Measurements from ENCODE around the gene PRRX2. TPM values are rescaled to one million over a fixed set of nuclear protein-coding genes. Genes with fewer than 3 reads are reported as not detected.
A peak's percentile ranks its signal among the peaks of the same experiment; 100 is the strongest.

Gene PRRX2
- total RNA-seq, 1 donor from 2014 or later, result 43.7 TPM

DNA sequence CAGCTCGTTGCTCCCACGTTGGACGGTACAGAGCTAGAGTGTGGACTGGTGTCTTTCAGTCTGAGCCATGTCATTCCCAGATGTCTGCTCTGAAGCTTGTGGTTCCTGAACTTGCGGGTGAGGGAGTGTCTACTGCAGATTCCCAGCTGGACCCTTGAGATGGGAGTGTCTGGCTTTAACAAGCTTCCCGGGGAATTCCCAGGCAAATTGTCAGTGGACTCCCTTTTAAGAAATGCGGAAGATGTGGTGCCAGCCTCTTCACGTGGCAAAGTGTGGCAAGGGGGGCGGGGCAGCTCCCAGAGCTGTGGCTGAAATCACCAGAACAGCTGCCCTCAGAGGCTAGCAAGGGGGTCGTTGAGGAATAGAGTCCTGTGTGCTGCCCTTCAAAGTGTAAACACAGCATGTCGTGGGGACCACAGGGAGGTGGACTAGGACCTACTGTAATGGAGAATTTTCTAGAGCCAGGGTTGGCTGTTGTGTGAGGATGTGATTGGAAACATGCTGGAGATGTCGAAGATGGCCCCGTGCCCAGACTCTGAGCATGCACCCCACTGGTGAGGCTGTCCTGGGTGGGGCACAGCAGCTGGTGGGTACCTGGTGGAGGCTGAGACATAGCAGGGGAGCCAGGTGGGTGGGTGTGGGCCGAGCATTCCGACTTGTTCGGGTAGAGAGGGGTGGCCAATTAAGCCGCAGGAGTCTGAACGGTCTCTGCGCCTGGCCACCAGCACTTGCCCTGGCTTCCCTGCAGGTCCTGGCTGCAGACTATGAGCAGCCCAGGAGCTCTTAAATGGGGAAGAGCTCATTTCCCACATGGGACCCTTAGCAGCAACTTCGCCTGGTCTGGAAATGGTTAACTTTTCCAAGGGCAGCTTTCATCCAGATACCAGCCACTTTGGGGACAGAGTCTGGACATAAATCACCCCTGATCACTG lies 37.4 kb downstream of the PRRX2 start:
- TF ChIP-seq, protein P1, sequence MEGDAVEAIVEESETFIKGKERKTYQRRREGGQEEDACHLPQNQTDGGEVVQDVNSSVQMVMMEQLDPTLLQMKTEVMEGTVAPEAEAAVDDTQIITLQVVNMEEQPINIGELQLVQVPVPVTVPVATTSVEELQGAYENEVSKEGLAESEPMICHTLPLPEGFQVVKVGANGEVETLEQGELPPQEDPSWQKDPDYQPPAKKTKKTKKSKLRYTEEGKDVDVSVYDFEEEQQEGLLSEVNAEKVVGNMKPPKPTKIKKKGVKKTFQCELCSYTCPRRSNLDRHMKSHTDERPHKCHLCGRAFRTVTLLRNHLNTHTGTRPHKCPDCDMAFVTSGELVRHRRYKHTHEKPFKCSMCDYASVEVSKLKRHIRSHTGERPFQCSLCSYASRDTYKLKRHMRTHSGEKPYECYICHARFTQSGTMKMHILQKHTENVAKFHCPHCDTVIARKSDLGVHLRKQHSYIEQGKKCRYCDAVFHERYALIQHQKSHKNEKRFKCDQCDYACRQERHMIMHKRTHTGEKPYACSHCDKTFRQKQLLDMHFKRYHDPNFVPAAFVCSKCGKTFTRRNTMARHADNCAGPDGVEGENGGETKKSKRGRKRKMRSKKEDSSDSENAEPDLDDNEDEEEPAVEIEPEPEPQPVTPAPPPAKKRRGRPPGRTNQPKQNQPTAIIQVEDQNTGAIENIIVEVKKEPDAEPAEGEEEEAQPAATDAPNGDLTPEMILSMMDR (IDR thresholded peaks at IDR 0.05), result no peak
- peak; percentile 42 to 64 for TF ChIP-seq POLR2AphosphoS5 (IDR thresholded peaks at IDR 0.05; ENCODE audit: insufficient read depth in 1 of 2, low read depth in 1 of 2)
- no peak for TF ChIP-seq POLR2A (IDR thresholded peaks at IDR 0.05)
- Histone ChIP-seq H3K4me3 (no peak overlapping the region), H3K27me3 (no peaks in the 10 kb centered on the region), H3K4me1 (peaks cover 47% of the 10 kb centered on the region), H3K9me3 (no peaks in the 10 kb centered on the region), H3K36me3 (no peaks in the 10 kb centered on the region), H3K27ac (peak overlapping the region; percentile 86)
- intact Hi-C loops (cut with DNase I), result no loop called here
- no peak for DNase-seq (ENCODE audit: extremely low spot score in 2 of 2)

DNA sequence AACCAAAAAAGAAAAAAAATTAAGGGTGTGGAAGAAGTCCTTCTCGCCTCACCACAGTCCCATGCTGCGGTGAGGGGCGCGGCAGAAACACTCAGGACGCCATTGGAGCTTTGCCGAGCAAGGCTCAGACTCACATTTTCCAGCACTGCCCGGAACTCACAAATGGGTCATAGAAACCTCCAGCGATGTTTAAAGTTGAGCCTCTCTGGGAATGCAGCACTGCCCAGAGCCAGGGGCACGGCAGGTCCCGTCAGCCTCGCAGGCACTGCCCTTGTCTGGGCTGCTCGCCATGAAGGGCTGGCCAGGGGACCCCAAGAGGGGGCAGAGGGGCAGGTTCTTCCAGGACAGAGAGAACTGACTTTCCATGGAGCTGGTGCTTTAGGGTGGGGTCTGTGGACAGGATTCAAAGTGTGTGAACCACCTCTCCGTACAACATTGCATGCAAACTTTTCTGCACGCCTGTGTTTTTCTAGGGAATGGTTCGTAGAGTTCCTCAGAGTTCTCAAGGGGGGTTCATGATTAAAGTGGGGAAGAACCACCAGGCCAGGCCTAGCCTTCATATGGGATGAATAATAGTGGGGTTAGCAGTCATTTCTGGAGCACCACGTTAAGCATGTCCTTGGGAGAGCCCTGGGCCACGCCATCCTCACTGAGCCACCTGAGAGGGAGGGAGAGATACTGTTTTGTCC lies 38.4 kb downstream of the PRRX2 start:
- H3K9me3 ChIP-seq, result no peaks in the 10 kb centered on the region
- H3K27me3 ChIP-seq, result no peaks in the 10 kb centered on the region
- intact Hi-C loops (cut with DNase I), result no loop called here
- H3K4me1 ChIP-seq, result peaks cover 37% of the 10 kb centered on the region
- peak overlapping the region in 1 of 2 donors; percentile 20 for H3K4me3 ChIP-seq
- DNase-seq (ENCODE audit: extremely low spot score in 2 of 2), result no peak
- TF ChIP-seq POLR2AphosphoS5 (IDR thresholded peaks at IDR 0.05; ENCODE audit: insufficient read depth in 1 of 2, low read depth in 1 of 2), result peak in 1 of 2 donors; percentile 70
- TF ChIP-seq, protein P1 (IDR thresholded peaks at IDR 0.05), result no peak
- H3K36me3 ChIP-seq, result no peaks in the 10 kb centered on the region
- peak overlapping the region; percentile 86 for H3K27ac ChIP-seq

DNA sequence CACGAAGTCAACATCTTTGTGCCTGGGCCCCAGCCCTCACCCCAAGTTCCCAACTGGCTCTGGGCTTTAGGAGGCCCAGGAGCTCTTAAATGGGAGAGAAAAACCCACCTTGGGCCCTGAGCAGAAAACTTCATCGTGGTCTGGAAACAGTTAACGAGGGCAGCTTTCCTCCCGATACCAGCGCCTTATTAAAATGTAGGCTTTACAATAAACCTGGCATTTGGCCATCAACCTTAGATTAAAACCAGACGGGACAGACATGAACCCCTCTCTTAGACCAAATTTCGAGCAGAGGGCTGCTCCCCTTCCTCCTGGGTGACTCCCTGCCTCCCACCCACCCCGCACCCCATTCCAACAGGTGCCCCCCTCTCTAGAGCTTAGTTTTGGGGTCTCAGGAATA lies 39.4 kb downstream of the PRRX2 start:
- no peak for DNase-seq (ENCODE audit: extremely low spot score in 2 of 2)
- Histone ChIP-seq H3K27me3 (no peaks in the 10 kb centered on the region), H3K4me1 (peaks cover 35% of the 10 kb centered on the region), H3K36me3 (no peaks in the 10 kb centered on the region), H3K9me3 (no peaks in the 10 kb centered on the region), H3K27ac (peak overlapping the region; percentile 86), H3K4me3 (no peak overlapping the region)
- TF ChIP-seq, protein P1 (IDR thresholded peaks at IDR 0.05), result no peak
- TF ChIP-seq POLR2AphosphoS5 (IDR thresholded peaks at IDR 0.05; ENCODE audit: insufficient read depth in 1 of 2, low read depth in 1 of 2) (no peak), POLR2A (IDR thresholded peaks at IDR 0.05) (no peak)
- intact Hi-C loops (cut with DNase I), result no loop called here

DNA sequence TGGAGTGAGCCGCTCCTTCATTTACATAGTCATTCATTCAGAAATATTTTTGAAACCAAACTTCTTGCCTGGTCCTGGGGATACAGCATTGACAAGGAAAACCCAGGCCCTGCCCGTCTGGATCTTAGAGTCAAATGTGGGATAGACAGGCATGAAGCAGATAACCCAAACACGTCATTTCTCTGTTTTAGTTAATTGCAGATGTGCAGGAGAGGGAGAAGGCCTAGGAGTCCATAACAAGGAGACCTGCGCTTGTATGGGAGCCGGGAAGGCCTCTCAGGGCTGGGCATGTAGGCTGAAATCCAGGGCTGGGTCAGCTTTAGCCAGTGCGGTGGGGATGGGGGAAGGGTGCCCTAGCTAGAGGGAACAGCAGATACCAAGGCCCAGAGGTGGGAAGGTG lies 43.3 kb downstream of the PRRX2 start:
- no peaks in the 10 kb centered on the region for H3K27me3 ChIP-seq
- H3K27ac ChIP-seq, result no peak overlapping the region
- DNase-seq (ENCODE audit: extremely low spot score in 2 of 2), result no peak
- TF ChIP-seq POLR2A (IDR thresholded peaks at IDR 0.05) (no peak), POLR2AphosphoS5 (IDR thresholded peaks at IDR 0.05; ENCODE audit: insufficient read depth in 1 of 2, low read depth in 1 of 2) (no peak)
- TF ChIP-seq, protein P1 (IDR thresholded peaks at IDR 0.05), result no peak
- H3K9me3 ChIP-seq, result no peaks in the 10 kb centered on the region
- no peaks in the 10 kb centered on the region for H3K36me3 ChIP-seq
- H3K4me1 ChIP-seq, result peaks cover 36% of the 10 kb centered on the region
- H3K4me3 ChIP-seq, result no peak overlapping the region
- intact Hi-C loops (cut with DNase I), result no loop called here
